T-cell (primary cell): ENCODE data around the gene COG5. TPM values are rescaled to one million over a fixed set of nuclear protein-coding genes. Genes with fewer than 3 reads are reported as not detected.

ENCODE experiments used
- ATAC-seq, 4 experiments: fragments of 200-7000 bp in 3 of 4; fragments of 150-1000 bp in 1 of 4; cut with Tn5 transposase; replicated peaks in 1 of 4; 1 replicate in 3 of 4; 2 replicates in 1 of 4; pipeline ENCODE4 v1.10.0; 2021; ENCODE audit warnings: moderate library complexity in 3 of 4, mild to moderate bottlenecking in 2 of 4, moderate number of reproducible peaks in 1 of 4
- CTCF ChIA-PET, 2 donors: fragments of 300-600 bp; sonication (Branson Sonifier 250); formaldehyde crosslinking; loops; one replicate each; lab custom pipeline; 2022; ENCODE audit warnings: antibody characterized with exemption in 2 of 2; lab: Charles Lee
- POLR2A ChIA-PET, 2 donors: fragments of 300-600 bp; sonication (Branson Sonifier 250); formaldehyde crosslinking; loops; one replicate each; lab custom pipeline; 2022; ENCODE audit warnings: antibody characterized with exemption in 2 of 2; lab: Charles Lee
- DNase-seq, 35 experiments: peaks; one replicate each; pipeline versions ENCODE4 v3.0.0 to v3.0.0-alpha.2; 2013 to 2023
- H3K27ac ChIP-seq: one replicate; pipeline ENCODE4 v1.5.1; 2013; ENCODE audit warnings: low read length
- H3K27me3 ChIP-seq, 2 experiments: replicated peaks in 1 of 2; 1 replicate in 1 of 2; 2 replicates in 1 of 2; pipeline versions ENCODE4 v1.6.1 to v1.7.0; 2013; ENCODE audit warnings: low read length in 1 of 2, mixed read lengths in 1 of 2; ENCODE audit not compliant: control insufficient read depth in 2 of 2, insufficient read depth in 2 of 2; ENCODE audit errors: extremely low read depth in 1 of 2
- H3K36me3 ChIP-seq, 2 donors: 1 replicate in 1 of 2; 2 replicates in 1 of 2; pipeline versions ENCODE4 v1.6.1 to v1.7.0; 2013; ENCODE audit warnings: low read length in 1 of 2; ENCODE audit not compliant: control insufficient read depth in 2 of 2, insufficient read depth in 1 of 2; ENCODE audit errors: extremely low read depth in 1 of 2
- H3K4me1 ChIP-seq, 2 experiments: 1 replicate in 1 of 2; 2 replicates in 1 of 2; pipeline versions ENCODE4 v1.6.1 to v1.7.0; 2013; ENCODE audit warnings: low read length in 2 of 2, mixed read lengths in 1 of 2; ENCODE audit not compliant: insufficient read depth in 2 of 2, control insufficient read depth in 1 of 2; ENCODE audit errors: extremely low read depth in 1 of 2
- H3K4me3 ChIP-seq, 2 donors: 1 replicate in 1 of 2; 2 replicates in 1 of 2; pipeline versions ENCODE4 v1.5.1 to v1.7.0; 2013; ENCODE audit warnings: mild to moderate bottlenecking in 2 of 2, low read length in 1 of 2, moderate library complexity in 1 of 2; ENCODE audit not compliant: control insufficient read depth in 1 of 2; ENCODE audit errors: extremely low read depth in 1 of 2
- H3K9me3 ChIP-seq: 2 replicates; pipeline ENCODE4 v1.7.0; 2013
- H3K27ac Mint-ChIP-seq, 2 donors: one replicate each; pipeline ENCODE4 v1.8.0; 2020 to 2021; ENCODE audit warnings: mild to moderate bottlenecking in 2 of 2, mixed read lengths in 2 of 2
- H3K27me3 Mint-ChIP-seq, 2 donors: one replicate each; pipeline ENCODE4 v1.8.0; 2021 to 2022; ENCODE audit warnings: mixed read lengths in 2 of 2
- H3K36me3 Mint-ChIP-seq: one replicate; pipeline ENCODE4 v1.8.0; 2021; ENCODE audit warnings: mixed read lengths
- H3K4me1 Mint-ChIP-seq, 3 donors: one replicate each; pipeline ENCODE4 v1.8.0; 2020 to 2022; ENCODE audit warnings: mixed read lengths in 3 of 3, mild to moderate bottlenecking in 1 of 3
- H3K4me3 Mint-ChIP-seq, 3 donors: one replicate each; pipeline ENCODE4 v1.8.0; 2020 to 2022; ENCODE audit warnings: mild to moderate bottlenecking in 3 of 3, mixed read lengths in 3 of 3, moderate library complexity in 3 of 3
- H3K9me3 Mint-ChIP-seq, 3 donors: one replicate each; pipeline ENCODE4 v1.8.0; 2020 to 2022; ENCODE audit warnings: mixed read lengths in 3 of 3
- WGBS: methylation state at CpG from one replicate; pipeline ENCODE4 v1.1.5; 2013; ENCODE audit warnings: missing lambda C conversion rate; ENCODE audit not compliant: insufficient coverage; 5-methylcytosine and 5-hydroxymethylcytosine counted together
- total RNA-seq, 35 experiments: library from RNA in 6 of 35; stranded (reverse) in 6 of 35; fragments of 120-200 nt in 1 of 35; gene quantifications; one replicate each; pipeline versions ENCODE4 v1.2.1 to v1.2.4 and lab custom pipeline; 2013 to 2026

The COG5 gene
- total RNA-seq, 5 donors from 2014 or later (not counting 1 experiment from before 2014, with no cell fraction given) = 37.3 to 83.8 (median 55.4) TPM

DNA sequence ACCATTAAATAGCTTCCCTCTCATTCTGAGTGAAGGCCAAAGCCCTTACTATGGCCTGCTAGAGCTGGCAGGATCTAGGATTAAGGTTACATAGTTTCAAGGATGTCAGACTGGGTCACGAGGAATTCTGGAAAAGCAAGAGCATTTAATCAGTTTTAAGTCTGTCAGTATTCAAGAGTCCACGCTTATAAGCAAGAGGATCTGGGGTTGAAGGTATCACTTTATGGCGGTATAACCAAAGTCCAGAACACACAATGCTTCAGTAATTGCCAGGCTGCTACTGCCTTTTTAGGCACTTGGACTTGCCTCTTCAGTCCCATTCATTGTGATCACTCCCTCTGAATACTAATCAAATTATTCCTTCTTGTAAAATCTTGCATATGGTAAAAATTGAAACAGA is 293.9 kb downstream of the COG5 start:
- Mint-ChIP-seq H3K27ac (no peak overlapping the region), H3K36me3 (peaks cover 25% of the 10 kb centered on the region), H3K27me3 (no peaks in the 10 kb centered on the region), H3K9me3 (no peaks in the 10 kb centered on the region), H3K4me1 (no peaks in the 10 kb centered on the region), H3K4me3 (no peak overlapping the region)
- H3K9me3 ChIP-seq = no peaks in the 10 kb centered on the region
- no peak overlapping the region for H3K4me3 ChIP-seq
- ATAC-seq (no peak), DNase-seq (no peak)
- WGBS = no CpG with 5 or more reads among the region's 3 CpGs
- ChIA-PET CTCF (no interaction called here), POLR2A (no interaction called here)
- no peaks in the 10 kb centered on the region for H3K4me1 ChIP-seq
- no peak overlapping the region for H3K27ac ChIP-seq
- H3K36me3 ChIP-seq = peaks cover 0 to 3% of the 10 kb centered on the region in 2 donors
- no peaks in the 10 kb centered on the region for H3K27me3 ChIP-seq

DNA sequence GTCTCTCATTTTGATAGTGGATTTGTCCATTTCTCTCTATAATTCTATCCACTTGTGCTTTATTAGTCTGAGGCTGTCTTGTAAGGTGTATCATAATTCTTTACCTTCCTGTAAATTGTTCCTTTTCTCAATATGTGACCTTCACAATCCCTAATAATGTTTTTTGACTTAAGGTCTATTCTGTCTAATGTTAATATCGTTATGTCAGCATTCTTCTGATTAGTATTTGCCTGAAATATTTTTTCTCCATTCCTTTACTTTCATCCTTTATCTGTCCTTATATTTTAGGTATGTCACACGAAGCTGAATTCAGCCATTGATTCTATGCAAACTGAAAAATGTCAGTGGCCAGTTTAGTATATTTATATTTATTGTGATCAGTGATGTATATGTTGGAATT is 295.1 kb downstream of the COG5 start:
- no peak overlapping the region for H3K27ac Mint-ChIP-seq
- H3K9me3 Mint-ChIP-seq = no peaks in the 10 kb centered on the region
- DNase-seq (no peak), ATAC-seq (no peak)
- no peaks in the 10 kb centered on the region for H3K27me3 Mint-ChIP-seq
- Histone ChIP-seq H3K27ac (no peak overlapping the region), H3K9me3 (no peaks in the 10 kb centered on the region), H3K4me3 (no peak overlapping the region), H3K36me3 (peaks cover 0 to 3% of the 10 kb centered on the region in 2 donors), H3K27me3 (no peaks in the 10 kb centered on the region), H3K4me1 (no peaks in the 10 kb centered on the region)
- no peak overlapping the region for H3K4me3 Mint-ChIP-seq
- CTCF ChIA-PET = no interaction called here
- no CpG with 5 or more reads among the region's 2 CpGs for WGBS
- POLR2A ChIA-PET = no interaction called here
- peaks cover 18% of the 10 kb centered on the region for H3K36me3 Mint-ChIP-seq
- no peaks in the 10 kb centered on the region for H3K4me1 Mint-ChIP-seq

DNA sequence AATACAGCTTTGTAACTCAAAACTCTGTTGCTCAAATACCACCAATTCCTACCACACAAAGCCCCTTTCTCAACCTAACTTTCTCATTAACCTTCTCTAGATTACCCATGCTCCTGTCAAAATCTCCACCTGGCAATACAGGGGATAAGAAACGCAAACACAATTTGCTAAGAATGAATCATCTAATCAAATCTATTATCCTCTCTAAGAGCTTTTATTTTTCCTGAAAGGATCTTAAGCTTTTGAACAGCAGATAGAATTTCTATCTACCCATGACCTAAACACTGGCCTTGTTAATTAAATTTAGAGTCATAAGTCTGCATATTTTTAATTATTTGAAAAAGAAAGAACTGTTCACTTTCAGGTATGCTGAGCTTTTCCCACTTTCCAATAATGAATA is 296.6 kb downstream of the COG5 start:
- H3K27ac Mint-ChIP-seq = no peak overlapping the region
- POLR2A ChIA-PET = interaction anchor here (0.7 kb wide), 2 partner anchors 8 to 183 kb away, joined by 3 read pairs; no protein-coding TSS in a partner anchor
- Histone ChIP-seq H3K4me3 (no peak overlapping the region), H3K36me3 (peaks cover 0 to 9% of the 10 kb centered on the region in 2 donors), H3K9me3 (no peaks in the 10 kb centered on the region), H3K27ac (no peak overlapping the region), H3K27me3 (no peaks in the 10 kb centered on the region), H3K4me1 (no peaks in the 10 kb centered on the region)
- no CpG with 5 or more reads among the region's 1 CpG for WGBS
- CTCF ChIA-PET = interaction anchor here in 1 of 2 donors (0.6 kb wide), 2 partner anchors 337 to 891 kb away, joined by 3 read pairs; no protein-coding TSS in a partner anchor
- H3K9me3 Mint-ChIP-seq = no peaks in the 10 kb centered on the region
- H3K36me3 Mint-ChIP-seq = peaks cover 24% of the 10 kb centered on the region
- H3K27me3 Mint-ChIP-seq = no peaks in the 10 kb centered on the region
- no peaks in the 10 kb centered on the region for H3K4me1 Mint-ChIP-seq
- no peak for DNase-seq
- no peak for ATAC-seq
- H3K4me3 Mint-ChIP-seq = no peak overlapping the region

DNA sequence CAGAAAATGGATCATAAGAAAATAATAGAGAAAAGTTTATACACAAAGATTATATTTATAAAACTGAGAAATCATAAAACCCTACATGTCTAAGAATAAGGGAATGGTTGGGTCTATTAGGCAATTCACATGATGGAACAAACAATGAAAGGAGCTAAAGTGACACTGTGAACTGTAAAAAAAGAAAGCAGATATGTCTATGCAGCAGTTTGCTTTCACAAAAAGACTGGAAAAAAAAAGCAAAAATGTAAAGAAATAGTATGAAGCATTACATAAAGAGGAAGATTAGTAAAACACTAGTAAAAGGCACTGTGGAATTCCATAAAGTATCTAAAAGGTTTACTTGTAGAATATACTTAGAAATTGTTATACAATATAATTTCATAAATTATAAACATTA is 299.0 kb downstream of the COG5 start:
- no peak for ATAC-seq
- H3K4me3 Mint-ChIP-seq = no peak overlapping the region
- no peaks in the 10 kb centered on the region for H3K4me1 Mint-ChIP-seq
- CTCF ChIA-PET = interaction anchor here in 1 of 2 donors (0.5 to 0.6 kb wide), 2 partner anchors 97 to 263 kb away, joined by 3 read pairs; no protein-coding TSS in a partner anchor
- POLR2A ChIA-PET = no interaction called here
- Histone ChIP-seq H3K36me3 (peaks cover 0 to 5% of the 10 kb centered on the region in 2 donors), H3K27ac (no peak overlapping the region), H3K9me3 (no peaks in the 10 kb centered on the region), H3K27me3 (no peaks in the 10 kb centered on the region), H3K4me3 (no peak overlapping the region), H3K4me1 (no peaks in the 10 kb centered on the region)
- no peaks in the 10 kb centered on the region for H3K9me3 Mint-ChIP-seq
- H3K27me3 Mint-ChIP-seq = no peaks in the 10 kb centered on the region
- no peak overlapping the region for H3K27ac Mint-ChIP-seq
- DNase-seq = no peak
- peaks cover 32% of the 10 kb centered on the region for H3K36me3 Mint-ChIP-seq

DNA sequence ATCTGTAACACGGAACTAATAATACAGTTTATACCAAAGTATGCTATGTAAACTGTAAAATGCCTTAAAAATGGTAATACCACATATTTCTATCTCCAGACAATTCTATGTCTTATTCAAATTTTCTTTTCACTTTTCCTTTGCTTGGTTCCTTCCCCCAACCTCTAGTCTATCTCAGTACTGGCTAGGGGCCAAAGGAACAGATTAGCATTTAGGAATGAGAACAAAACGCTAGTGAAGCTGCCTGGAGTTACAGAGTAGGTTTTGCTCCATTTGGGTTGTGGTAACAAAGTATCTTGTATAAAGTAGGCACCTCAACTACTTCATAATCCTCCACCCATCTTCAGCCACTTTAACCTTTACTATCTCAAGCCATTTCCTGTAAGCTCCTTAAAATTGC is 300.9 kb downstream of the COG5 start:
- Mint-ChIP-seq H3K27ac (no peak overlapping the region), H3K27me3 (no peaks in the 10 kb centered on the region), H3K36me3 (peaks cover 36% of the 10 kb centered on the region), H3K4me1 (no peaks in the 10 kb centered on the region), H3K9me3 (no peaks in the 10 kb centered on the region), H3K4me3 (no peak overlapping the region)
- Histone ChIP-seq H3K27ac (no peak overlapping the region), H3K4me1 (no peaks in the 10 kb centered on the region), H3K36me3 (peaks cover 0 to 8% of the 10 kb centered on the region in 2 donors), H3K9me3 (no peaks in the 10 kb centered on the region), H3K27me3 (no peaks in the 10 kb centered on the region), H3K4me3 (no peak overlapping the region)
- CTCF ChIA-PET = no interaction called here
- ATAC-seq (no peak), DNase-seq (no peak)
- 100% methylated on average over 1 of the region's 2 CpGs for WGBS
- POLR2A ChIA-PET = no interaction called here

DNA sequence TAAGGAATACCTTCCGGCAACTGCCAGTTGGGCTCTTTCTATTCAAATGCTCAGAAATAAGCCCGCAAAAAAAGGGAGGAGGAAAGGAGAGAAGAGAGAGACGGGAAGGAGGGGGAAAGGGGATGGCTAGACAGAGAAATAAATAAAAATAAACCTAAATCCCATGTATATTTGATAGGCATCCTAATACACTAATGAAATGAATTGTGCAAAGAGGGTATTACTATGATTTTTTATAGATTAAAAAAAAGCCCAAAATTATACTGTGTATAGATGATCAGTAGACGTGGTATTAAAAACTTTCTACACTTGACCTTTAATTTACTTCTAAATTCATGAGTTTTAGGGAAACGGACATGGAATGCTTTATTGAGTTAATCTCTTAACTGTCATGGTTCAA is 305.0 kb downstream of the COG5 start:
- Mint-ChIP-seq H3K4me3 (no peak overlapping the region), H3K27ac (no peak overlapping the region), H3K36me3 (peaks cover 36% of the 10 kb centered on the region), H3K4me1 (peaks cover 0 to under 1% (median 0%) of the 10 kb centered on the region in 3 donors), H3K27me3 (no peaks in the 10 kb centered on the region), H3K9me3 (no peaks in the 10 kb centered on the region)
- no peak for ATAC-seq
- Histone ChIP-seq H3K27me3 (no peaks in the 10 kb centered on the region), H3K36me3 (peaks cover 0 to 8% of the 10 kb centered on the region in 2 donors), H3K27ac (no peak overlapping the region), H3K9me3 (no peaks in the 10 kb centered on the region), H3K4me3 (no peak overlapping the region), H3K4me1 (no peaks in the 10 kb centered on the region)
- no peak for DNase-seq
- no CpG with 5 or more reads among the region's 5 CpGs for WGBS
- POLR2A ChIA-PET = no interaction called here
- CTCF ChIA-PET = no interaction called here

DNA sequence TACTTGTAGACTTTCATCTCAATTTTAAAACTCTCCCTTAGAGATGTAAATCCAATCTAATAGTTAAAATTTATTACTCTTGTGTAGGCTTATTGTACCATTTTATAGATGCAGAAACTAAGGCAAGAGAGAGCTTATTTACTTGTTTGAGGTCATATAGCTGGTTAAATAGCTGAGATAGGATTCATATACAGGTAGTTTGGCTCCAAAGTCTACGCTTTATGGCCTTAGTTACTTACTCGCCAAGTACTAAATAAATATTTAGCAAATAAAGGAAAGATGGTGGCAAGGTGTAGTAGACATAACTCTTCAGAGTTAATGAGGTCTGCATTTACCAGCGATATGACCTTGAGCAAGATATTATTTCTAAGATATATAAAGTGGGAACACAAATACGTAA is 308.1 kb downstream of the COG5 start:
- Mint-ChIP-seq H3K4me3 (no peak overlapping the region), H3K4me1 (peaks cover 8 to 11% (median 10%) of the 10 kb centered on the region in 3 donors), H3K27me3 (no peaks in the 10 kb centered on the region), H3K27ac (no peak overlapping the region), H3K9me3 (no peaks in the 10 kb centered on the region), H3K36me3 (peaks cover 18% of the 10 kb centered on the region)
- H3K36me3 ChIP-seq = peaks cover 0 to 3% of the 10 kb centered on the region in 2 donors
- ATAC-seq (no peak), DNase-seq (no peak)
- no peak overlapping the region for H3K27ac ChIP-seq
- POLR2A ChIA-PET = interaction anchor here in 1 of 2 donors (0.6 kb wide), 1 partner anchor 53 kb away, joined by 3 read pairs; no protein-coding TSS in a partner anchor
- CTCF ChIA-PET = no interaction called here
- no CpG with 5 or more reads among the region's 4 CpGs for WGBS
- H3K9me3 ChIP-seq = no peaks in the 10 kb centered on the region
- H3K4me3 ChIP-seq = no peak overlapping the region
- H3K4me1 ChIP-seq = no peaks in the 10 kb centered on the region
- H3K27me3 ChIP-seq = no peaks in the 10 kb centered on the region
